K562 (cell line): ENCODE measurements around the gene CALR3. TPM values are rescaled to one million over a fixed set of nuclear protein-coding genes. Genes with fewer than 3 reads are reported as not detected.
A peak's percentile ranks its signal among the peaks of the same experiment; 100 is the strongest.

ENCODE experiments used
- ATAC-seq: fragments of 200-7000 bp; cut with Tn5 transposase; 3 replicates; pipeline ENCODE4 v1.9.1; 2020; ENCODE audit warnings: moderate library complexity
- BruUV-seq: library from RNA; stranded (reverse); fragments of 400-500 nt; replicated peaks from 2 replicates; lab custom pipeline; 2021; lab: Mats Ljungman, UMichigan
- CTCF ChIA-PET: fragments of 300-600 bp; formaldehyde crosslinking; extraction: SDS; loops from one replicate; lab custom pipeline; 2021; ENCODE audit warnings: low intra/inter-chr PET ratio; lab: Yijun Ruan, JAX
- POLR2A ChIA-PET: fragments of 300-600, 350-650 bp; sonication (Branson Sonifier 250); formaldehyde crosslinking; extraction: SDS; loops from one replicate; lab custom pipeline; 2021; ENCODE audit warnings: antibody characterized with exemption, inconsistent platforms; lab: Yijun Ruan, JAX
- DNase-seq, 4 experiments: peaks; one replicate each; pipeline versions ENCODE4 v3.0.0 to v3.0.0-alpha.2; 2011 to 2018; ENCODE audit warnings: low spot score in 3 of 4, mixed read lengths in 3 of 4; ENCODE audit errors: extremely low read depth in 1 of 4
- FAIRE-seq: peaks from 2 replicates; lab custom pipeline; 2011; peaks lifted over from hg19 to GRCh38; lab: Jason Lieb, UNC
- H2AFZ ChIP-seq: 2 replicates; pipeline ENCODE4 v1.6.0; 2011; ENCODE audit warnings: low read depth, low read length, control low read depth, inconsistent platforms
- H3K27ac ChIP-seq: fragments of 200-600 bp; 3 replicates; pipeline ENCODE4 v1.8.0; 2011; ENCODE audit warnings: low read depth, mild to moderate bottlenecking, control low read depth, inconsistent platforms, low read length, moderate library complexity, mixed read lengths; ENCODE audit errors: extremely low read depth
- H3K27me3 ChIP-seq, 2 experiments: fragments of 300-600 bp in 1 of 2; 2 replicates in 1 of 2; 3 replicates in 1 of 2; pipeline versions ENCODE4 v1.6.0 to v1.8.0; 2011; ENCODE audit warnings: inconsistent platforms in 2 of 2, low read length in 2 of 2, mild to moderate bottlenecking in 1 of 2, mixed read lengths in 1 of 2, moderate library complexity in 1 of 2; ENCODE audit not compliant: control insufficient read depth in 2 of 2, insufficient read depth in 2 of 2
- H3K36me3 ChIP-seq: fragments of 300-600 bp; 3 replicates; pipeline ENCODE4 v1.8.0; 2011; ENCODE audit warnings: mild to moderate bottlenecking, low read length, inconsistent platforms; ENCODE audit not compliant: control insufficient read depth, insufficient read depth
- H3K4me1 ChIP-seq, 2 experiments: fragments of 200-600 bp in 1 of 2; replicated peaks in 1 of 2; 2 replicates in 1 of 2; 3 replicates in 1 of 2; pipeline versions ENCODE4 v1.5.1 to v1.8.0; 2011; ENCODE audit warnings: inconsistent platforms in 2 of 2, low read length in 2 of 2, mild to moderate bottlenecking in 1 of 2, mixed read lengths in 1 of 2, moderate library complexity in 1 of 2; ENCODE audit not compliant: control insufficient read depth in 2 of 2, insufficient read depth in 2 of 2
- H3K4me2 ChIP-seq: 2 replicates; pipeline ENCODE4 v1.6.1; 2011; ENCODE audit warnings: low read length, control low read depth, inconsistent platforms, mixed read lengths; ENCODE audit not compliant: insufficient read depth
- H3K4me3 ChIP-seq: fragments of 200-600 bp; sonication (generic), shearing (Covaris generic); 2 replicates; pipeline ENCODE4 v1.5.1; 2016; ENCODE audit warnings: control low read depth, inconsistent platforms
- H3K79me2 ChIP-seq: fragments of 200-600 bp; 3 replicates; pipeline ENCODE4 v1.8.0; 2011; ENCODE audit warnings: low read length, inconsistent platforms; ENCODE audit not compliant: control insufficient read depth, insufficient read depth
- H3K9ac ChIP-seq, 2 experiments: 2 replicates each; pipeline versions ENCODE4 v1.6.0 to v1.6.1; 2011; ENCODE audit warnings: low read depth in 2 of 2, low read length in 2 of 2, control low read depth in 1 of 2, inconsistent platforms in 1 of 2, mild to moderate bottlenecking in 1 of 2, mixed read lengths in 1 of 2; ENCODE audit not compliant: insufficient read depth in 1 of 2
- H3K9me1 ChIP-seq: one replicate; pipeline ENCODE4 v1.6.0; 2011; ENCODE audit warnings: inconsistent platforms, mild to moderate bottlenecking, low read length, moderate library complexity; ENCODE audit not compliant: control insufficient read depth, insufficient read depth
- H3K9me3 ChIP-seq: replicated peaks from 2 replicates; pipeline ENCODE4 v1.5.1; 2011; ENCODE audit warnings: low read depth, low read length, inconsistent platforms; ENCODE audit not compliant: control insufficient read depth, insufficient read depth
- H4K20me1 ChIP-seq: replicated peaks from 2 replicates; pipeline ENCODE4 v1.6.1; 2011; ENCODE audit warnings: low read length, inconsistent platforms, mixed read lengths; ENCODE audit not compliant: control insufficient read depth, insufficient read depth
- CSDE1 ChIP-seq, 2 experiments: fragments of 450-650 bp; IDR thresholded peaks; 2 replicates each; pipeline ENCODE4 v1.6.1; 2016; ENCODE audit warnings: mild to moderate bottlenecking in 1 of 2
- DIDO1 ChIP-seq: fragments of 450-650 bp; IDR thresholded peaks from 2 replicates; pipeline ENCODE4 v1.6.1; 2016; ENCODE audit warnings: low read depth, missing biosample characterization, missing genetic modification characterization
- GTF2F1 ChIP-seq: IDR thresholded peaks from 2 replicates; pipeline ENCODE4 v1.6.1; 2011; ENCODE audit warnings: low read depth, low read length, improper control_type of control experiment
- HDAC1 ChIP-seq, 2 experiments: fragments of 450-650 bp; IDR thresholded peaks; 2 replicates each; pipeline ENCODE4 v1.6.1; 2016 to 2017; ENCODE audit warnings: inconsistent platforms in 1 of 2, mild to moderate bottlenecking in 1 of 2, moderate library complexity in 1 of 2
- HMGN3 ChIP-seq: IDR thresholded peaks from 2 replicates; pipeline ENCODE4 v1.6.1; 2011; ENCODE audit warnings: borderline replicate concordance, low read depth, mild to moderate bottlenecking, mixed read lengths, low read length; ENCODE audit not compliant: insufficient read length; ENCODE audit errors: extremely low read depth
- HNRNPK ChIP-seq: fragments of 200-400 bp; formaldehyde crosslinking; IDR thresholded peaks from one replicate; pipeline ENCODE4 v1.6.1; 2018; ENCODE audit warnings: mild to moderate bottlenecking, low read depth, low read length; ENCODE audit not compliant: poor library complexity, severe bottlenecking
- KAT7 ChIP-seq: sonication (generic); formaldehyde crosslinking; IDR thresholded peaks from 2 replicates; pipeline ENCODE4 v1.8.0; 2022; ENCODE audit warnings: missing genetic modification reagents, mild to moderate bottlenecking, borderline replicate concordance
- MEF2A ChIP-seq: IDR thresholded peaks from 2 replicates; pipeline ENCODE4 v1.6.1; 2011; ENCODE audit warnings: low read depth, mild to moderate bottlenecking, low read length, moderate library complexity; ENCODE audit not compliant: control insufficient read depth
- PCBP2 ChIP-seq: fragments of 200-400 bp; formaldehyde crosslinking; IDR thresholded peaks from 2 replicates; pipeline ENCODE4 v1.6.1; 2018; ENCODE audit warnings: low read length, low read depth, mild to moderate bottlenecking, moderate library complexity; ENCODE audit not compliant: poor library complexity, severe bottlenecking
- RBM34 ChIP-seq: fragments of 200-400 bp; formaldehyde crosslinking; IDR thresholded peaks from 2 replicates; pipeline ENCODE4 v1.6.1; 2018; ENCODE audit warnings: low read length, borderline replicate concordance; ENCODE audit not compliant: insufficient read depth
- SMAD4 ChIP-seq: fragments of 250-450 bp; sonication (Bioruptor Pico); conservative IDR thresholded peaks from 2 replicates; pipeline ENCODE4 v1.8.0; 2021; ENCODE audit warnings: inconsistent platforms, mild to moderate bottlenecking, moderate library complexity
- ZFX ChIP-seq: sonication (generic); formaldehyde crosslinking; IDR thresholded peaks from 2 replicates; pipeline ENCODE4 v1.8.0; 2022; ENCODE audit warnings: mild to moderate bottlenecking, missing genetic modification reagents, moderate library complexity
- ZNF766 ChIP-seq: fragments of 200-800 bp; sonication (Bioruptor generic); conservative IDR thresholded peaks from 2 replicates; pipeline ENCODE4 v1.6.1; 2016; ENCODE audit warnings: missing genetic modification characterization, missing compliant biosample characterization
- WGBS: fragments of 100-300 bp; shearing (Covaris generic); methylation state at CpG from one replicate; pipeline ENCODE4 v1.1.6; 2016; ENCODE audit warnings: low coverage, mixed read lengths; ENCODE audit not compliant: insufficient coverage; ENCODE audit errors: missing lambda C conversion rate; 5-methylcytosine and 5-hydroxymethylcytosine counted together
- in situ Hi-C: fragments of 300-500 bp; cut with MboI; formaldehyde crosslinking; loops from 4 replicates; pipeline ENCODE4 v1.15.0; 2018; ENCODE audit warnings: inconsistent platforms, mixed read lengths
- intact Hi-C: fragments of 100-400 bp; cut with micrococcal nuclease; formaldehyde crosslinking; loops from 2 replicates; pipeline ENCODE4 v1.14.2; 2022
- polyA plus RNA-seq, 8 experiments: library from polyadenylated mRNA; depleted of rRNA in 4 of 8; stranded (reverse) in 5 of 8; unstranded in 3 of 8; fragments of >200 nt; fragmentation: Nextera tagmentation in 2 of 8; fragmentation: Illumina TruSeq in 1 of 8; extraction: Ambion mirVana in 2 of 8; extraction: Trizol in 1 of 8; gene quantifications; 2 replicates each; pipeline versions ENCODE4 v1.2.1 to v1.2.3, GENCODE V29; 2011 to 2014; ENCODE audit warnings: inconsistent platforms in 1 of 8, missing spikeins in 1 of 8
- total RNA-seq, 7 experiments: library from RNA; depleted of rRNA in 6 of 7; stranded (reverse); fragments of >200 nt in 6 of 7; fragmentation: Illumina TruSeq in 2 of 7; extraction: Trizol in 2 of 7; gene quantifications; 2 replicates each; pipeline versions ENCODE4 v1.2.1 to v1.2.3, GENCODE V29; 2011 to 2021; ENCODE audit warnings: low replicate concordance in 1 of 7
- TF ChIP-seq, protein P1 (sequence below): conservative IDR thresholded peaks from 2 replicates; pipeline ENCODE4 v1.6.1; 2011; ENCODE audit warnings: low read depth, mild to moderate bottlenecking, low read length; ENCODE audit not compliant: control insufficient read depth
- TF ChIP-seq, protein P2 (sequence below): IDR thresholded peaks from 2 replicates; pipeline ENCODE4 v1.6.1; 2014; ENCODE audit warnings: antibody characterized with exemption
- TF ChIP-seq, protein P3 (sequence below): fragments of 250-450 bp; sonication (Bioruptor Pico); IDR thresholded peaks from 2 replicates; pipeline ENCODE4 v1.5.0; 2021

The CALR3 gene
- total and polyA plus RNA-seq, 9 of the 15 experiments (the other 6 are each of a cell fraction or from before 2014, with no cell fraction given), result 0.15 to 0.41 (median 0.22) TPM; not detected in 4

DNA sequence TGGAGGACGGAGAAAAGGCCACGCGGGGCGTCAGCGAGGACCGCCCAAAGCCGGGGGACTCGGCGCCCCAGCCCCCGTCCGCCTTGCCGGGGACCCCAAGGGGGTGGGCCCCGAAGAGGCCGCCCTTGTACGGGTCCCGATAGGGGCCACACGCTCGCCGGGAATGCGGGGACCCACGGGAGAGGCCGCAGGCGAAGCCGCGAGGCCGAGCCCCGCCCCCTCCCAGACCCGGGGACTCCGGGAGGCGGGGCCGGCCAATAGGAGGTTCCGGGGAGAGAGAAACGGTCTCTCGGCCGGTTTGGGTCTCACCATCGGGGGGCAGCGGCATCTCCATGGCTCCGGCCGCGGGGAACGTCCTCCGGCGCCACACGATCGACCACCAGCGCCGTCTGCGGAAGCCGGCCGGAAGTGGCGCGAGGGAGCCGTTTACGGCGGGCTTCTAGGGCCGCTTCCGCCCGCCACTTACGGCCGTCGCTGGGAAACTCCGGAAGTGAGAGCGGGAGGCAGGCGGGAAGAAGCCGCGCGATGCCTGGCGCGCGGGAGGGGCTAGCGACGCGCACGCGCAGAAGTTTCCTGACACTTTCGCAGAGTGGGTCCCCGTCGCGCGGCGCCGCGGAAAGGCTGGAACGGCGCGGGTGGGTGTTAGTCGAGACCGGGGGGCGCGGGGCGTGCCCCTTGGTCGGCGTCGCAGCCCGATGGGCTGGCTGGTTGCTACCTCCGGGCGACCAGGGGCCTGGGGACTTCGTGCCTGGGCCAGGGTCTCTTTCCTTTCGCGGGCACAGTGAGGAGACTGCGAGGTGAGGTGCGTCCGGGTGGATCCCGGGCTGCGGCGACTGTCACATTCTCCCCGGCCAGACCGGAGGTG is 46.3 kb upstream of the CALR3 start, which contains the start of gene CHERP:
Gene CHERP (minus strand): TSS at position 393 of the 865 bp plus-strand sequence. CDS start 59 bp downstream, at position 334.
- H4K20me1 ChIP-seq, result peaks cover 19% of the 10 kb centered on the region
- in situ Hi-C loops, result no loop called here
- under 1% methylated on average over 81 of the region's 108 CpGs for WGBS
- FAIRE-seq (peak; percentile 78), DNase-seq (peak; percentile 94 to 97 (median 94)), ATAC-seq (peak; percentile 93)
- H2AFZ ChIP-seq, result peak within 1 kb of the TSS; percentile 63
- no peaks in the 10 kb centered on the region; a peak in 1 of 5 replicates for H3K27me3 ChIP-seq
- H3K36me3 ChIP-seq, result peaks cover 41% of the 10 kb centered on the region
- H3K9me3 ChIP-seq, result no peaks in the 10 kb centered on the region; the same call in 1 of the 2 replicates
- H3K27ac ChIP-seq, result peak within 1 kb of the TSS; percentile 79
- POLR2A ChIA-PET, result interaction anchor here (0.7 to 1.3 kb wide), 9 partner anchors 9 to 108 kb away, joined by 3 to 6 read pairs (median 3); partner anchors contain the start of gene MED26
- intact Hi-C loops, result loop anchor here (10.0 kb wide), 1 partner anchor 83 kb away; the partner anchor contains the start of gene MED26
- H3K9ac ChIP-seq, result peak within 1 kb of the TSS; percentile 90 to 97
- H3K4me2 ChIP-seq, result peak within 1 kb of the TSS; percentile 86
- H3K4me3 ChIP-seq, result peak within 1 kb of the TSS; percentile 91
- peaks cover 5 to 10% of the 10 kb centered on the region in 2 experiments; a peak in 4 of 5 replicates for H3K4me1 ChIP-seq
- peaks cover 6% of the 10 kb centered on the region for H3K9me1 ChIP-seq
- CTCF ChIA-PET, result no interaction called here
- H3K79me2 ChIP-seq, result peaks cover 70% of the 10 kb centered on the region
- TSS peak; percentile 80 for BruUV-seq
- TF ChIP-seq HDAC1 (IDR thresholded peaks at IDR 0.05) (peak in 1 of 2 experiments; percentile 57; a peak in 1 of 4 replicates), CSDE1 (IDR thresholded peaks at IDR 0.05) (no peak; a peak in 1 of 4 replicates), PCBP2 (no peak), HMGN3 (peak; percentile 79), HNRNPK (no peak), ZFX (peak; percentile 74), KAT7 (CRISPR knock-in tag) (peak; percentile 96; the same call in 1 of the 2 replicates), SMAD4 (CRISPR knock-in tag) (no peak; the same call in 1 of the 2 replicates), DIDO1 (tag) (no peak), MEF2A (no peak), ZNF766 (CRISPR knock-in tag) (0 out of 2 replicates have a peak, but pooled peaks have one; percentile 20), RBM34 (0 out of 2 replicates have a peak, but pooled peaks have one; percentile 13), GTF2F1 (no peak)
- TF ChIP-seq, protein P1, sequence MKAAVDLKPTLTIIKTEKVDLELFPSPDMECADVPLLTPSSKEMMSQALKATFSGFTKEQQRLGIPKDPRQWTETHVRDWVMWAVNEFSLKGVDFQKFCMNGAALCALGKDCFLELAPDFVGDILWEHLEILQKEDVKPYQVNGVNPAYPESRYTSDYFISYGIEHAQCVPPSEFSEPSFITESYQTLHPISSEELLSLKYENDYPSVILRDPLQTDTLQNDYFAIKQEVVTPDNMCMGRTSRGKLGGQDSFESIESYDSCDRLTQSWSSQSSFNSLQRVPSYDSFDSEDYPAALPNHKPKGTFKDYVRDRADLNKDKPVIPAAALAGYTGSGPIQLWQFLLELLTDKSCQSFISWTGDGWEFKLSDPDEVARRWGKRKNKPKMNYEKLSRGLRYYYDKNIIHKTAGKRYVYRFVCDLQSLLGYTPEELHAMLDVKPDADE, result 0 out of 2 replicates have a peak, but pooled peaks have one; percentile 21
- TF ChIP-seq, protein P2, sequence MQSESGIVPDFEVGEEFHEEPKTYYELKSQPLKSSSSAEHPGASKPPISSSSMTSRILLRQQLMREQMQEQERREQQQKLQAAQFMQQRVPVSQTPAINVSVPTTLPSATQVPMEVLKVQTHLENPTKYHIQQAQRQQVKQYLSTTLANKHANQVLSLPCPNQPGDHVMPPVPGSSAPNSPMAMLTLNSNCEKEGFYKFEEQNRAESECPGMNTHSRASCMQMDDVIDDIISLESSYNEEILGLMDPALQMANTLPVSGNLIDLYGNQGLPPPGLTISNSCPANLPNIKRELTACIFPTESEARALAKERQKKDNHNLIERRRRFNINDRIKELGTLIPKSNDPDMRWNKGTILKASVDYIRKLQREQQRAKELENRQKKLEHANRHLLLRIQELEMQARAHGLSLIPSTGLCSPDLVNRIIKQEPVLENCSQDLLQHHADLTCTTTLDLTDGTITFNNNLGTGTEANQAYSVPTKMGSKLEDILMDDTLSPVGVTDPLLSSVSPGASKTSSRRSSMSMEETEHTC, result 0 out of 2 replicates have a peak, but pooled peaks have one; percentile 33
- TF ChIP-seq, protein P3, sequence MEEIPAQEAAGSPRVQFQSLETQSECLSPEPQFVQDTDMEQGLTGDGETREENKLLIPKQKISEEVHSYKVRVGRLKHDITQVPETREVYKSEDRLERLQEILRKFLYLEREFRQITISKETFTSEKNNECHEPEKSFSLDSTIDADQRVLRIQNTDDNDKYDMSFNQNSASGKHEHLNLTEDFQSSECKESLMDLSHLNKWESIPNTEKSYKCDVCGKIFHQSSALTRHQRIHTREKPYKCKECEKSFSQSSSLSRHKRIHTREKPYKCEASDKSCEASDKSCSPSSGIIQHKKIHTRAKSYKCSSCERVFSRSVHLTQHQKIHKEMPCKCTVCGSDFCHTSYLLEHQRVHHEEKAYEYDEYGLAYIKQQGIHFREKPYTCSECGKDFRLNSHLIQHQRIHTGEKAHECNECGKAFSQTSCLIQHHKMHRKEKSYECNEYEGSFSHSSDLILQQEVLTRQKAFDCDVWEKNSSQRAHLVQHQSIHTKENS (CRISPR knock-in tag), result no peak
